K562 (cell line): ENCODE measurements around the gene ENOX2. TPM values are rescaled to one million over a fixed set of nuclear protein-coding genes. Genes with fewer than 3 reads are reported as not detected.

ENCODE experiments used
- CBX3 ChIP-seq, 2 experiments: IDR thresholded peaks; 1 replicate in 1 of 2; 2 replicates in 1 of 2; pipeline ENCODE4 v1.6.1; 2012; ENCODE audit warnings: inconsistent platforms in 2 of 2, low read length in 2 of 2, borderline replicate concordance in 1 of 2, control low read depth in 1 of 2
- CREB1 ChIP-seq, 2 experiments: sonication (generic) in 1 of 2; formaldehyde crosslinking in 1 of 2; IDR thresholded peaks; 2 replicates each; pipeline versions ENCODE4 v1.6.1 to v1.8.0; 2012 to 2022; ENCODE audit warnings: inconsistent platforms in 1 of 2, mild to moderate bottlenecking in 1 of 2, missing genetic modification reagents in 1 of 2, moderate library complexity in 1 of 2
- DNMT1 ChIP-seq: fragments of 450-650 bp; IDR thresholded peaks from 2 replicates; pipeline ENCODE4 v1.6.1; 2016; ENCODE audit warnings: antibody characterized with exemption, mild to moderate bottlenecking
- ELF2 ChIP-seq: fragments of 250-450 bp; sonication (Bioruptor Pico); IDR thresholded peaks from 2 replicates; pipeline ENCODE4 v1.5.0; 2021; ENCODE audit warnings: mild to moderate bottlenecking
- EWSR1 ChIP-seq: fragments of 450-650 bp; IDR thresholded peaks from 2 replicates; pipeline ENCODE4 v1.6.1; 2018; ENCODE audit warnings: borderline replicate concordance, mild to moderate bottlenecking, low read depth, moderate library complexity; ENCODE audit not compliant: partially characterized antibody
- GABPA ChIP-seq: fragments of 200-800 bp; sonication (Bioruptor generic); conservative IDR thresholded peaks from 2 replicates; pipeline ENCODE4 v1.6.1; 2016; ENCODE audit warnings: low read depth, missing genetic modification characterization, missing compliant biosample characterization
- HDAC1 ChIP-seq, 2 experiments: fragments of 450-650 bp; IDR thresholded peaks; 2 replicates each; pipeline ENCODE4 v1.6.1; 2016 to 2017; ENCODE audit warnings: inconsistent platforms in 1 of 2, mild to moderate bottlenecking in 1 of 2, moderate library complexity in 1 of 2
- MTA3 ChIP-seq: fragments of 450-650 bp; formaldehyde crosslinking; IDR thresholded peaks from 2 replicates; pipeline ENCODE4 v1.6.1; 2017; ENCODE audit warnings: mild to moderate bottlenecking, borderline replicate concordance
- NR2C2 ChIP-seq, 2 experiments: fragments of 200-800 bp in 1 of 2; sonication (Bioruptor generic) in 1 of 2; sonication (generic) in 1 of 2; formaldehyde crosslinking in 1 of 2; IDR thresholded peaks; 2 replicates each; pipeline versions ENCODE4 v1.6.1 to v1.8.0; 2016 to 2022; ENCODE audit warnings: mild to moderate bottlenecking in 1 of 2, missing compliant biosample characterization in 1 of 2, missing genetic modification characterization in 1 of 2, missing genetic modification reagents in 1 of 2
- PHF20 ChIP-seq: fragments of 450-650 bp; IDR thresholded peaks from 2 replicates; pipeline ENCODE4 v1.6.1; 2018; ENCODE audit not compliant: partially characterized antibody
- PURB ChIP-seq: sonication (generic); formaldehyde crosslinking; IDR thresholded peaks from 2 replicates; pipeline ENCODE4 v1.9.0; 2021; ENCODE audit warnings: low read depth, mild to moderate bottlenecking, missing genetic modification reagents
- RBFOX2 ChIP-seq: fragments of 200-400 bp; formaldehyde crosslinking; IDR thresholded peaks from 2 replicates; pipeline ENCODE4 v1.6.1; 2017; ENCODE audit warnings: low read depth, mild to moderate bottlenecking, low read length, moderate library complexity
- SIN3A ChIP-seq, 2 experiments: fragments of 150-350 bp in 1 of 2; IDR thresholded peaks; 2 replicates each; pipeline ENCODE4 v1.6.1; 2011 to 2016; ENCODE audit warnings: borderline replicate concordance in 2 of 2, low read depth in 2 of 2, low read length in 2 of 2, mild to moderate bottlenecking in 2 of 2, moderate library complexity in 2 of 2; ENCODE audit not compliant: control insufficient read depth in 1 of 2
- SIX5 ChIP-seq, 2 experiments: IDR thresholded peaks; 2 replicates each; pipeline ENCODE4 v1.6.1; 2011; ENCODE audit warnings: low read length in 2 of 2, borderline replicate concordance in 1 of 2, low read depth in 1 of 2, mild to moderate bottlenecking in 1 of 2, moderate library complexity in 1 of 2; ENCODE audit not compliant: insufficient read depth in 1 of 2
- SRSF7 ChIP-seq: fragments of 200-400 bp; formaldehyde crosslinking; optimal IDR thresholded peaks from 2 replicates; pipeline ENCODE3; 2017; ENCODE audit warnings: mild to moderate bottlenecking, low read depth, low read length
- ZNF311 ChIP-seq: fragments of 250-450 bp; sonication (Bioruptor Pico); IDR thresholded peaks from 2 replicates; pipeline ENCODE4 v1.4.0; 2020; ENCODE audit warnings: mild to moderate bottlenecking, moderate library complexity
- polyA plus RNA-seq, 8 experiments: library from polyadenylated mRNA; depleted of rRNA in 4 of 8; stranded (reverse) in 5 of 8; unstranded in 3 of 8; fragments of >200 nt; fragmentation: Nextera tagmentation in 2 of 8; fragmentation: Illumina TruSeq in 1 of 8; extraction: Ambion mirVana in 2 of 8; extraction: Trizol in 1 of 8; gene quantifications; 2 replicates each; pipeline versions ENCODE4 v1.2.1 to v1.2.3, GENCODE V29; 2011 to 2014; ENCODE audit warnings: inconsistent platforms in 1 of 8, missing spikeins in 1 of 8
- total RNA-seq, 7 experiments: library from RNA; depleted of rRNA in 6 of 7; stranded (reverse); fragments of >200 nt in 6 of 7; fragmentation: Illumina TruSeq in 2 of 7; extraction: Trizol in 2 of 7; gene quantifications; 2 replicates each; pipeline versions ENCODE4 v1.2.1 to v1.2.3, GENCODE V29; 2011 to 2021; ENCODE audit warnings: low replicate concordance in 1 of 7
- TF ChIP-seq, protein P1 (sequence below), 2 experiments: fragments of 450-650 bp; conservative IDR thresholded peaks; 2 replicates each; pipeline ENCODE4 v1.6.1; 2017; ENCODE audit warnings: mild to moderate bottlenecking in 2 of 2, moderate library complexity in 2 of 2
- TF ChIP-seq, protein P2 (sequence below): sonication (generic); formaldehyde crosslinking; IDR thresholded peaks from 2 replicates; pipeline ENCODE4 v1.9.0; 2022; ENCODE audit warnings: mild to moderate bottlenecking, missing genetic modification reagents
- TF ChIP-seq, protein P3 (sequence below): sonication (generic); formaldehyde crosslinking; IDR thresholded peaks from 2 replicates; pipeline ENCODE4 v1.8.0; 2023; ENCODE audit warnings: mild to moderate bottlenecking, missing genetic modification reagents

Gene ENOX2
- total and polyA plus RNA-seq, 9 of the 15 experiments (the other 6 are each of a cell fraction or from before 2014, with no cell fraction given), result 6.1 to 24.0 (median 13.8) TPM

DNA sequence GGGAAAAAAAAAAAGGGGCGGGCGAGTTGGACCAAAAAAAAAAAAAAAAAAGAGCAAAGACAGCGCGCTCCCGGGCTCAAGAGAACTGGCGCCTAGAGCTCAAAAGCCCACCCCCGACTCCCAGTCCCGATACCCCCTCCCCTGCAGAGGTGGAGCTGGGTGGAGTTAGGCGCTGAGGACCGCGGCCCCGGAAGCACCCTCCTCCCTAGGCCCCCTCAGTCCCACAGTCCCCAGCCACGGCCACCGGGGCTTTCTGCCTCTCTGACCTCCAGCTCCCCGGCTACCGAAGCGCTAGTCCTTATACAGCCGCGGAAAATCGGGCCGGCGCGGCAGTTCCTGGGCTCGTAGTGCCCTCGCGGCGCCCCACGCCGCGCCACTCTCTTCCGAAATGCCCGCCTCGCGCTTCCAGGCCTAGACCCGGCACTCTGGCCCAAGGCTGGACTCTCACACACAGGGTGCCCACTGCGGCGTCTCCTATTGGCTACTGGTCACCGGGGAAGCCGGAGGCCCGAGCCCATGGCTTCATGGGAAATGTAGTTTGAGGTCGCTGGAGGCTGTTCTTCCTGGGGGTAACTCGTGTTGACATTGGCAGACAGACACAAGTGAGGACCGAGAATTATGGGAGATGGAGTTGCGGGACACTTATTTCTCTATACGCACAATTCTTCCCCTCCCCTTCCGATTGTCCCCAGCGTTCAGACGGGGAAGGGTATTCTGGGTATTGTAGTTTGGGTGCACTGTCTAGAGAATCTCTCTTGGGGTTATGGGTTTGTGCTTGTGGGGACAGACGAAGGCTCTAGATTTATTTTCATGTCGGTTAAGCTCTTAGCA, at the start of gene ENOX2 (continued):
- no peak for TF ChIP-seq DNMT1
- TF ChIP-seq, protein P1, sequence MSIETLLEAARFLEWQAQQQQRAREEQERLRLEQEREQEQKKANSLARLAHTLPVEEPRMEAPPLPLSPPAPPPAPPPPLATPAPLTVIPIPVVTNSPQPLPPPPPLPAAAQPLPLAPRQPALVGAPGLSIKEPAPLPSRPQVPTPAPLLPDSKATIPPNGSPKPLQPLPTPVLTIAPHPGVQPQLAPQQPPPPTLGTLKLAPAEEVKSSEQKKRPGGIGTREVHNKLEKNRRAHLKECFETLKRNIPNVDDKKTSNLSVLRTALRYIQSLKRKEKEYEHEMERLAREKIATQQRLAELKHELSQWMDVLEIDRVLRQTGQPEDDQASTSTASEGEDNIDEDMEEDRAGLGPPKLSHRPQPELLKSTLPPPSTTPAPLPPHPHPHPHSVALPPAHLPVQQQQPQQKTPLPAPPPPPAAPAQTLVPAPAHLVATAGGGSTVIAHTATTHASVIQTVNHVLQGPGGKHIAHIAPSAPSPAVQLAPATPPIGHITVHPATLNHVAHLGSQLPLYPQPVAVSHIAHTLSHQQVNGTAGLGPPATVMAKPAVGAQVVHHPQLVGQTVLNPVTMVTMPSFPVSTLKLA (conservative IDR thresholded peaks at IDR 0.05), result peak; percentile 45 to 77; a peak in 3 of 4 replicates
- TF ChIP-seq, protein P2, sequence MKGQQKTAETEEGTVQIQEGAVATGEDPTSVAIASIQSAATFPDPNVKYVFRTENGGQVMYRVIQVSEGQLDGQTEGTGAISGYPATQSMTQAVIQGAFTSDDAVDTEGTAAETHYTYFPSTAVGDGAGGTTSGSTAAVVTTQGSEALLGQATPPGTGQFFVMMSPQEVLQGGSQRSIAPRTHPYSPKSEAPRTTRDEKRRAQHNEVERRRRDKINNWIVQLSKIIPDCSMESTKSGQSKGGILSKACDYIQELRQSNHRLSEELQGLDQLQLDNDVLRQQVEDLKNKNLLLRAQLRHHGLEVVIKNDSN (CRISPR knock-in tag), result peak; percentile 62; the same call in 1 of the 2 replicates
- TF ChIP-seq, protein P3, sequence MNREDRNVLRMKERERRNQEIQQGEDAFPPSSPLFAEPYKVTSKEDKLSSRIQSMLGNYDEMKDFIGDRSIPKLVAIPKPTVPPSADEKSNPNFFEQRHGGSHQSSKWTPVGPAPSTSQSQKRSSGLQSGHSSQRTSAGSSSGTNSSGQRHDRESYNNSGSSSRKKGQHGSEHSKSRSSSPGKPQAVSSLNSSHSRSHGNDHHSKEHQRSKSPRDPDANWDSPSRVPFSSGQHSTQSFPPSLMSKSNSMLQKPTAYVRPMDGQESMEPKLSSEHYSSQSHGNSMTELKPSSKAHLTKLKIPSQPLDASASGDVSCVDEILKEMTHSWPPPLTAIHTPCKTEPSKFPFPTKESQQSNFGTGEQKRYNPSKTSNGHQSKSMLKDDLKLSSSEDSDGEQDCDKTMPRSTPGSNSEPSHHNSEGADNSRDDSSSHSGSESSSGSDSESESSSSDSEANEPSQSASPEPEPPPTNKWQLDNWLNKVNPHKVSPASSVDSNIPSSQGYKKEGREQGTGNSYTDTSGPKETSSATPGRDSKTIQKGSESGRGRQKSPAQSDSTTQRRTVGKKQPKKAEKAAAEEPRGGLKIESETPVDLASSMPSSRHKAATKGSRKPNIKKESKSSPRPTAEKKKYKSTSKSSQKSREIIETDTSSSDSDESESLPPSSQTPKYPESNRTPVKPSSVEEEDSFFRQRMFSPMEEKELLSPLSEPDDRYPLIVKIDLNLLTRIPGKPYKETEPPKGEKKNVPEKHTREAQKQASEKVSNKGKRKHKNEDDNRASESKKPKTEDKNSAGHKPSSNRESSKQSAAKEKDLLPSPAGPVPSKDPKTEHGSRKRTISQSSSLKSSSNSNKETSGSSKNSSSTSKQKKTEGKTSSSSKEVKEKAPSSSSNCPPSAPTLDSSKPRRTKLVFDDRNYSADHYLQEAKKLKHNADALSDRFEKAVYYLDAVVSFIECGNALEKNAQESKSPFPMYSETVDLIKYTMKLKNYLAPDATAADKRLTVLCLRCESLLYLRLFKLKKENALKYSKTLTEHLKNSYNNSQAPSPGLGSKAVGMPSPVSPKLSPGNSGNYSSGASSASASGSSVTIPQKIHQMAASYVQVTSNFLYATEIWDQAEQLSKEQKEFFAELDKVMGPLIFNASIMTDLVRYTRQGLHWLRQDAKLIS (CRISPR knock-in tag), result no peak; the same call in 1 of the 2 replicates
- TF ChIP-seq ZNF311 (CRISPR knock-in tag), result no peak
- TF ChIP-seq ELF2 (CRISPR knock-in tag), result peak; percentile 67
- TF ChIP-seq RBFOX2, result peak; percentile 97
- TF ChIP-seq SIN3A (IDR thresholded peaks at IDR 0.05; ENCODE audit: borderline replicate concordance in 2 of 2, control insufficient read depth in 1 of 2, low read depth in 2 of 2, low read length in 2 of 2), result peak in 1 of 2 experiments; percentile 32; a peak in 1 of 4 replicates
- no peak for TF ChIP-seq SRSF7
- TF ChIP-seq MTA3, result peak; percentile 27; the same call in 1 of the 2 replicates
- TF ChIP-seq CBX3 (IDR thresholded peaks at IDR 0.05; ENCODE audit: borderline replicate concordance in 1 of 2, low read length in 2 of 2), result no peak
- TF ChIP-seq GABPA (tag), result peak; percentile 93
- peak in 1 of 2 experiments; percentile 81; a peak in 2 of 4 replicates for TF ChIP-seq HDAC1 (IDR thresholded peaks at IDR 0.05)
- TF ChIP-seq EWSR1, result no peak
- TF ChIP-seq PHF20, result peak; percentile 95
- TF ChIP-seq PURB (CRISPR knock-in tag), result no peak
- TF ChIP-seq NR2C2 (CRISPR knock-in tag; IDR thresholded peaks at IDR 0.05), result peak; percentile 57; the same call in 1 of the 2 replicates
- TF ChIP-seq NR2C2 (tag; IDR thresholded peaks at IDR 0.05), result peak; percentile 98
- TF ChIP-seq CREB1 (IDR thresholded peaks at IDR 0.05), result peak; percentile 37
- no peak for TF ChIP-seq CREB1 (CRISPR knock-in tag; IDR thresholded peaks at IDR 0.05)
- peak; percentile 74 to 78 for TF ChIP-seq SIX5 (IDR thresholded peaks at IDR 0.05; ENCODE audit: borderline replicate concordance in 1 of 2, insufficient read depth in 1 of 2, low read depth in 1 of 2, low read length in 2 of 2)
